HEK293 (cell line): ENCODE measurements around the gene CDH23.

Experiments used
- CTCF ChIA-PET: fragments of 350-600 bp; formaldehyde crosslinking; extraction: SDS; loops from one replicate; lab custom pipeline; 2021; ENCODE audit warnings: antibody characterized with exemption; lab: Yijun Ruan, JAX
- POLR2A ChIA-PET: fragments of 300-600 bp; formaldehyde crosslinking; extraction: SDS; loops from one replicate; lab custom pipeline; 2020; ENCODE audit warnings: antibody characterized with exemption, inconsistent platforms; lab: Yijun Ruan, JAX
- H3K27ac ChIP-seq: fragments of 200-500 bp; sonication (Bioruptor generic); 2 replicates; pipeline ENCODE4 v1.5.1; 2014; ENCODE audit warnings: low read depth, low read length, control low read depth, inconsistent platforms; ENCODE audit errors: extremely low read depth
- H3K36me3 ChIP-seq, 2 experiments: fragments of 200-500 bp in 1 of 2; sonication (Bioruptor generic) in 1 of 2; 1 replicate in 1 of 2; 2 replicates in 1 of 2; pipeline ENCODE4 v1.5.1; 2014 to 2017; ENCODE audit warnings: inconsistent platforms in 2 of 2, low read length in 2 of 2; ENCODE audit not compliant: control insufficient read depth in 2 of 2, insufficient read depth in 1 of 2
- H3K4me1 ChIP-seq: fragments of 200-500 bp; sonication (Bioruptor generic); 2 replicates; pipeline ENCODE4 v1.5.1; 2014; ENCODE audit warnings: mild to moderate bottlenecking, low read length, inconsistent platforms; ENCODE audit not compliant: control insufficient read depth, insufficient read depth
- H3K4me3 ChIP-seq: 2 replicates; pipeline ENCODE4 v1.5.1; 2011; ENCODE audit warnings: low read depth, mild to moderate bottlenecking, control low read depth, low read length, moderate library complexity
- H3K9me3 ChIP-seq: fragments of 200-500 bp; sonication (Bioruptor generic); 2 replicates; pipeline ENCODE4 v1.5.1; 2014; ENCODE audit warnings: low read depth, low read length, inconsistent platforms; ENCODE audit not compliant: control insufficient read depth, insufficient read depth
- HOXC10 ChIP-seq: sonication (generic); formaldehyde crosslinking; IDR thresholded peaks from 2 replicates; pipeline ENCODE4 v1.8.1; 2023; ENCODE audit warnings: mild to moderate bottlenecking, missing genetic modification reagents
- KLF8 ChIP-seq: fragments of 450-650 bp; formaldehyde crosslinking; IDR thresholded peaks from 2 replicates; pipeline ENCODE4 v1.5.1; 2016; ENCODE audit warnings: missing biosample characterization, missing genetic modification characterization
- KLF9 ChIP-seq: fragments of 450-650 bp; formaldehyde crosslinking; IDR thresholded peaks from 2 replicates; pipeline ENCODE4 v1.5.1; 2016; ENCODE audit warnings: missing biosample characterization, missing genetic modification characterization, low read depth
- RBAK ChIP-seq: fragments of 450-650 bp; formaldehyde crosslinking; IDR thresholded peaks from 2 replicates; pipeline ENCODE4 v1.5.1; 2016; ENCODE audit warnings: missing biosample characterization, missing genetic modification characterization
- TCF7L2 ChIP-seq: IDR thresholded peaks from 2 replicates; pipeline ENCODE4 v1.6.1; 2011; ENCODE audit warnings: low read depth, mild to moderate bottlenecking, inconsistent platforms, low read length, moderate library complexity, borderline replicate concordance
- YY2 ChIP-seq: fragments of 450-650 bp; formaldehyde crosslinking; IDR thresholded peaks from 2 replicates; pipeline ENCODE4 v1.5.1; 2016; ENCODE audit warnings: missing biosample characterization, missing genetic modification characterization
- ZBTB1 ChIP-seq: fragments of 450-650 bp; formaldehyde crosslinking; IDR thresholded peaks from 2 replicates; pipeline ENCODE4 v1.5.1; 2016; ENCODE audit warnings: missing biosample characterization, missing genetic modification characterization
- ZNF16 ChIP-seq: fragments of 450-650 bp; formaldehyde crosslinking; IDR thresholded peaks from 2 replicates; pipeline ENCODE4 v1.5.1; 2016; ENCODE audit warnings: low read depth, missing biosample characterization, missing genetic modification characterization
- ZNF184 ChIP-seq: fragments of 450-650 bp; IDR thresholded peaks from 2 replicates; pipeline ENCODE4 v1.5.1; 2018; ENCODE audit warnings: missing biosample characterization, mild to moderate bottlenecking, missing genetic modification characterization
- ZNF19 ChIP-seq: fragments of 450-650 bp; formaldehyde crosslinking; IDR thresholded peaks from 2 replicates; pipeline ENCODE4; 2016; ENCODE audit warnings: missing biosample characterization, missing genetic modification characterization, low read depth
- ZNF23 ChIP-seq: fragments of 450-650 bp; formaldehyde crosslinking; IDR thresholded peaks from 2 replicates; pipeline ENCODE4 v1.5.1; 2016; ENCODE audit warnings: missing biosample characterization, missing genetic modification characterization, borderline replicate concordance
- ZNF239 ChIP-seq: fragments of 450-650 bp; formaldehyde crosslinking; IDR thresholded peaks from 2 replicates; pipeline ENCODE4 v1.5.1; 2016; ENCODE audit warnings: missing biosample characterization, missing genetic modification characterization
- ZNF366 ChIP-seq: fragments of 450-650 bp; formaldehyde crosslinking; conservative IDR thresholded peaks from 2 replicates; pipeline ENCODE4 v1.5.1; 2016; ENCODE audit warnings: missing biosample characterization, missing genetic modification characterization
- ZNF544 ChIP-seq: fragments of 450-650 bp; formaldehyde crosslinking; IDR thresholded peaks from 2 replicates; pipeline ENCODE4 v1.5.0; 2017; ENCODE audit warnings: missing biosample characterization, missing genetic modification characterization
- ZNF664 ChIP-seq: fragments of 450-650 bp; formaldehyde crosslinking; IDR thresholded peaks from 2 replicates; pipeline ENCODE4 v1.5.1; 2016; ENCODE audit warnings: missing biosample characterization, missing genetic modification characterization
- ZNF768 ChIP-seq: fragments of 450-650 bp; formaldehyde crosslinking; IDR thresholded peaks from 2 replicates; pipeline ENCODE4 v1.5.1; 2018; ENCODE audit warnings: missing biosample characterization, mild to moderate bottlenecking, missing genetic modification characterization
- ZNF776 ChIP-seq: fragments of 450-650 bp; formaldehyde crosslinking; IDR thresholded peaks from 2 replicates; pipeline ENCODE4 v1.5.0; 2017; ENCODE audit warnings: missing biosample characterization, missing genetic modification characterization, borderline replicate concordance
- ZNF791 ChIP-seq: fragments of 450-650 bp; formaldehyde crosslinking; IDR thresholded peaks from 2 replicates; pipeline ENCODE4 v1.5.1; 2016; ENCODE audit warnings: missing biosample characterization, missing genetic modification characterization
- ZNF837 ChIP-seq: fragments of 450-650 bp; formaldehyde crosslinking; IDR thresholded peaks from 2 replicates; pipeline ENCODE4 v1.5.1; 2016; ENCODE audit warnings: missing biosample characterization, missing genetic modification characterization
- ZXDB ChIP-seq: fragments of 450-650 bp; formaldehyde crosslinking; IDR thresholded peaks from 2 replicates; pipeline ENCODE4 v1.5.1; 2016; ENCODE audit warnings: missing biosample characterization, missing genetic modification characterization
- TF ChIP-seq, protein P1 (sequence below): fragments of 450-650 bp; formaldehyde crosslinking; IDR thresholded peaks from 2 replicates; pipeline ENCODE4 v1.5.1; 2016; ENCODE audit warnings: missing biosample characterization, missing genetic modification characterization
- TF ChIP-seq, protein P2 (sequence below): fragments of 450-650 bp; formaldehyde crosslinking; IDR thresholded peaks from 2 replicates; pipeline ENCODE4 v1.5.1; 2016; ENCODE audit warnings: missing biosample characterization, missing genetic modification characterization, low read depth
- TF ChIP-seq, protein P3 (sequence below): fragments of 450-650 bp; formaldehyde crosslinking; IDR thresholded peaks from 2 replicates; pipeline ENCODE4 v1.5.1; 2016; ENCODE audit warnings: missing biosample characterization, missing genetic modification characterization
- TF ChIP-seq, protein P4 (sequence below): fragments of 450-650 bp; formaldehyde crosslinking; IDR thresholded peaks from 2 replicates; pipeline ENCODE4 v1.5.1; 2016; ENCODE audit warnings: missing biosample characterization, missing genetic modification characterization

The CDH23 gene

DNA sequence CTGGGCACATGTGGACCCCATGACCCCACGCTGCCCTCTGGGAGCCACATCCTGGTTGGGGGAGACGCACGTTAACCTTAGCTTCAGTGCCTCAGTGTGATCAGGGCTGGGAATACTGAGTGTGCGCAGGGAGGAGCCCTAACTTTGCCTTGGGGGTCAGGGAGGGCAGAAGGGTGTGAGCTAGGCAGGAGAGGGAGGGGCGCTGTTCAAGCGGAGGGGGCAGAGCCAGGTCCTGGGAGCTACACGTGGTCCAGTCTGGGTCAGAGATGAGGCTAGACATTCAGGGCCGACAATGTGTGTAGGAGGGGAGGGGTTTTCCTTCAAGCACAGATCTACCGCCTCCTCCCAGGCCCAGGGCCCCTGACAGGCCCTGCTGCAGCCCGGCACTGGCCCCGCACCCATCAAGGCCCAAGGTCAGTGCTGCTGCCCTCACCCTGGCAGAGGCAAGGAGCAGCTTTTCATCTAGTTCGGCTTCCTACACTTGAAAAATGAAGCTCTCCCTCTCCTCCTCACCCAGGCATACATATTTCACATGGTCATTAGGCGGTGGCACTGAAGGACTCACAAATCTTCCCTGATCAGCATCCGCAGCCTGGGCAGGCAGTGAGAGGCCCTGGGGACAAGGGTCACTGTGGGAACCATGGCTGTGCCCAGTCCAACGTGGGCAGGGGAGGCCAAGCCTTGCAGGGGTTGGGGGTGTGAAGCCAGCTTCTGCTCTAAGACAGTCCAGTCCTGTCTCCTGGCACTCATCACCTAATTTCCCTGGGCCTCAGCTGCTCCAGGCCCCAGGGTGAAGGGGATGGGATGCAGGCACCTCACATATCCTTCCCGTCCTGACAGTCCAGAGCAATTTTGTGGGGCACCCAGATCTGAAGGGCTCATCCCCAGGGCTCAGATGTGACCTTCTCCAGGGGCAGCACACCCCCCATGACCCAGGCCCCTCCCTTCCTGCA is 275.6 kb downstream of the CDH23 start (continued):
- TF ChIP-seq ZNF23 (no peak), YY2 (no peak), KLF8 (tag by site-specific recombination) (no peak), ZBTB1 (tag by site-specific recombination) (no peak), ZNF16 (tag by site-specific recombination) (no peak), HOXC10 (CRISPR knock-in tag) (no peak), ZNF366 (tag by site-specific recombination) (no peak)
- TF ChIP-seq, protein P1, sequence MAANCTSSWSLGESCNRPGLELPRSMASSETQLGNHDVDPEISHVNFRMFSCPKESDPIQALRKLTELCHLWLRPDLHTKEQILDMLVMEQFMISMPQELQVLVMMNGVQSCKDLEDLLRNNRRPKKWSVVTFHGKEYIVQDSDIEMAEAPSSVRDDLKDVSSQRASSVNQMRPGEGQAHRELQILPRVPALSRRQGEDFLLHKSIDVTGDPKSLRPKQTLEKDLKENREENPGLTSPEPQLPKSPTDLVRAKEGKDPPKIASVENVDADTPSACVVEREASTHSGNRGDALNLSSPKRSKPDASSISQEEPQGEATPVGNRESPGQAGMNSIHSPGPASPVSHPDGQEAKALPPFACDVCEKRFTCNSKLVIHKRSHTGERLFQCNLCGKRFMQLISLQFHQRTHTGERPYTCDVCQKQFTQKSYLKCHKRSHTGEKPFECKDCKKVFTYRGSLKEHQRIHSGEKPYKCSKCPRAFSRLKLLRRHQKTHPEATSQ = no peak
- TF ChIP-seq, protein P2, sequence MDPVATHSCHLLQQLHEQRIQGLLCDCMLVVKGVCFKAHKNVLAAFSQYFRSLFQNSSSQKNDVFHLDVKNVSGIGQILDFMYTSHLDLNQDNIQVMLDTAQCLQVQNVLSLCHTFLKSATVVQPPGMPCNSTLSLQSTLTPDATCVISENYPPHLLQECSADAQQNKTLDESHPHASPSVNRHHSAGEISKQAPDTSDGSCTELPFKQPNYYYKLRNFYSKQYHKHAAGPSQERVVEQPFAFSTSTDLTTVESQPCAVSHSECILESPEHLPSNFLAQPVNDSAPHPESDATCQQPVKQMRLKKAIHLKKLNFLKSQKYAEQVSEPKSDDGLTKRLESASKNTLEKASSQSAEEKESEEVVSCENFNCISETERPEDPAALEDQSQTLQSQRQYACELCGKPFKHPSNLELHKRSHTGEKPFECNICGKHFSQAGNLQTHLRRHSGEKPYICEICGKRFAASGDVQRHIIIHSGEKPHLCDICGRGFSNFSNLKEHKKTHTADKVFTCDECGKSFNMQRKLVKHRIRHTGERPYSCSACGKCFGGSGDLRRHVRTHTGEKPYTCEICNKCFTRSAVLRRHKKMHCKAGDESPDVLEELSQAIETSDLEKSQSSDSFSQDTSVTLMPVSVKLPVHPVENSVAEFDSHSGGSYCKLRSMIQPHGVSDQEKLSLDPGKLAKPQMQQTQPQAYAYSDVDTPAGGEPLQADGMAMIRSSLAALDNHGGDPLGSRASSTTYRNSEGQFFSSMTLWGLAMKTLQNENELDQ = no peak

DNA sequence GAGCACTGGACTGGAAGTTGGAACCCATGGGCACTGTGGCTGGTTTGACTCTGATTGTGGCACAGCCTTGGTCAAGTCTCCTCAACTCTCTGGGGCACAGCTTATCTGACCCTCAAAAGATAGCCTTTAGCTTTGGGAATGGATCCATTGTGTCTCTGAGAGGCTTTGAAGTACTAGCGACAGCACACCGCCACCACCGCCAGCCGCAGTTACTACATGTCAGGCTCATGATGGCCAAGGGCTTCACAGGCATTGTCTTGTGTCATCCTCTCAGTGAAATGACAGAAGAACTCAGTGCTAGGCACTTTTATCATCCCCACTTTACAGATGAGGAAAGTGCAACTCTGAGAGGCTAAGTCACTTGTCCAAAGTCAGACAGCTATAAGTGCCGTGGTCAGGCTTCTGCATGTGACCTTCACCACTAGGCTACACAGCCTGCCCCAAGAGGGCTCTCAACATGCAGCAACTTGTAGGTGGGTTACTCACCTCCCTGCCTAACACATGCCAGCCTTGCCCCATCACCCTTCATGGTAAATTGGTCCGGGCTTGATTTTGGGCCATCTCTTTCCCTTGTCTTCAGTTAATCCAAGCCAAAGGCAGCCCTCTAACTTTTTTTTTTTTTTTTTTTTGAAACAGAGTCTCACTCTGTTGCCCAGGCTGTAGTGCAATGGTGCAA is 278.7 kb downstream of the CDH23 start:
- ChIA-PET POLR2A (no interaction called here), CTCF (interaction anchor here (1.0 kb wide), 2 partner anchors 19 to 22 kb away, joined by 3 to 4 read pairs; no protein-coding TSS in a partner anchor)
- no peak overlapping the region for H3K4me3 ChIP-seq
- H3K9me3 ChIP-seq = no peaks in the 10 kb centered on the region
- TF ChIP-seq ZNF837 (tag by site-specific recombination) (no peak), ZXDB (tag by site-specific recombination) (no peak), ZNF791 (tag by site-specific recombination) (no peak), ZNF776 (tag by site-specific recombination) (no peak), ZNF239 (tag by site-specific recombination) (no peak), ZNF184 (tag by site-specific recombination) (no peak)
- no peak overlapping the region for H3K27ac ChIP-seq
- H3K36me3 ChIP-seq = no peaks in the 10 kb centered on the region
- H3K4me1 ChIP-seq = no peaks in the 10 kb centered on the region

DNA sequence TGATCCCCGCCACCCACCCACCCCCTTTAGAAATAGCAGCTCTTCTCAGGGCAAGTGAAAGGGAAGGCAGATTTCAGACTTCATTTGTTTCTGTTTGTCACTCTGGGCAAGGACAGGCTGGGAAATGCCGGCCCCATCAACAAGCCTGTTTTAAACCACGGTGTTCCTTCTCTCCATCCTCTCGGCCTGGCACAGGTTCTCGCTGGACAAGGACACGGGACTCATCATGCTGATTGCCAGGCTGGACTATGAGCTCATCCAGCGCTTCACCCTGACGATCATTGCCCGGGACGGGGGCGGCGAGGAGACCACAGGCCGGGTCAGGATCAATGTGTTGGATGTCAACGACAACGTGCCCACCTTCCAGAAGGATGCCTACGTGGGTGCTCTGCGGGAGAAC is 280.5 kb downstream of the CDH23 start:
- POLR2A ChIA-PET = no interaction called here
- Histone ChIP-seq H3K27ac (no peak overlapping the region), H3K4me3 (no peak overlapping the region), H3K4me1 (no peaks in the 10 kb centered on the region), H3K9me3 (no peaks in the 10 kb centered on the region), H3K36me3 (no peaks in the 10 kb centered on the region)
- CTCF ChIA-PET = interaction anchor here (0.9 kb wide), 1 partner anchor 68 kb away, joined by 5 read pairs; no protein-coding TSS in a partner anchor
- TF ChIP-seq YY2 (no peak), ZNF19 (tag by site-specific recombination) (no peak), ZNF768 (tag by site-specific recombination) (no peak), TCF7L2 (no peak), KLF9 (no peak), RBAK (tag by site-specific recombination) (no peak), ZNF664 (tag by site-specific recombination) (no peak), ZNF544 (no peak)
- TF ChIP-seq, protein P3, sequence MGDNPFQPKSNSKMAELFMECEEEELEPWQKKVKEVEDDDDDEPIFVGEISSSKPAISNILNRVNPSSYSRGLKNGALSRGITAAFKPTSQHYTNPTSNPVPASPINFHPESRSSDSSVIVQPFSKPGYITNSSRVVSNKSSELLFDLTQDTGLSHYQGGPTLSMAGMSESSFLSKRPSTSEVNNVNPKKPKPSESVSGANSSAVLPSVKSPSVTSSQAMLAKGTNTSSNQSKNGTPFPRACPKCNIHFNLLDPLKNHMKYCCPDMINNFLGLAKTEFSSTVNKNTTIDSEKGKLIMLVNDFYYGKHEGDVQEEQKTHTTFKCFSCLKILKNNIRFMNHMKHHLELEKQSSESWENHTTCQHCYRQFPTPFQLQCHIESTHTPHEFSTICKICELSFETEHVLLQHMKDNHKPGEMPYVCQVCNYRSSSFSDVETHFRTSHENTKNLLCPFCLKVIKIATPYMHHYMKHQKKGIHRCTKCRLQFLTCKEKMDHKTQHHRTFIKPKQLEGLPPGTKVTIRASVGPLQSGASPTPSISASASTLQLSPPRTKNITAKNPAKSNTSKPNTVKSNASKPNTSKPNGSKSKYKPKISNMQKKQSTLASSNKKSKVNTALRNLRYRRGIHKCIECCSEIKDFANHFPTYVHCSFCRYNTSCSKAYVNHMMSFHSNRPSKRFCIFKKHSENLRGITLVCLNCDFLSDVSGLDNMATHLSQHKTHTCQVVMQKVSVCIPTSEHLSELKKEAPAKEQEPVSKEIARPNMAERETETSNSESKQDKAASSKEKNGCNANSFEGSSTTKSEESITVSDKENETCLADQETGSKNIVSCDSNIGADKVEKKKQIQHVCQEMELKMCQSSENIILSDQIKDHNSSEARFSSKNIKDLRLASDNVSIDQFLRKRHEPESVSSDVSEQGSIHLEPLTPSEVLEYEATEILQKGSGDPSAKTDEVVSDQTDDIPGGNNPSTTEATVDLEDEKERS (tag by site-specific recombination) = no peak
- TF ChIP-seq, protein P4, sequence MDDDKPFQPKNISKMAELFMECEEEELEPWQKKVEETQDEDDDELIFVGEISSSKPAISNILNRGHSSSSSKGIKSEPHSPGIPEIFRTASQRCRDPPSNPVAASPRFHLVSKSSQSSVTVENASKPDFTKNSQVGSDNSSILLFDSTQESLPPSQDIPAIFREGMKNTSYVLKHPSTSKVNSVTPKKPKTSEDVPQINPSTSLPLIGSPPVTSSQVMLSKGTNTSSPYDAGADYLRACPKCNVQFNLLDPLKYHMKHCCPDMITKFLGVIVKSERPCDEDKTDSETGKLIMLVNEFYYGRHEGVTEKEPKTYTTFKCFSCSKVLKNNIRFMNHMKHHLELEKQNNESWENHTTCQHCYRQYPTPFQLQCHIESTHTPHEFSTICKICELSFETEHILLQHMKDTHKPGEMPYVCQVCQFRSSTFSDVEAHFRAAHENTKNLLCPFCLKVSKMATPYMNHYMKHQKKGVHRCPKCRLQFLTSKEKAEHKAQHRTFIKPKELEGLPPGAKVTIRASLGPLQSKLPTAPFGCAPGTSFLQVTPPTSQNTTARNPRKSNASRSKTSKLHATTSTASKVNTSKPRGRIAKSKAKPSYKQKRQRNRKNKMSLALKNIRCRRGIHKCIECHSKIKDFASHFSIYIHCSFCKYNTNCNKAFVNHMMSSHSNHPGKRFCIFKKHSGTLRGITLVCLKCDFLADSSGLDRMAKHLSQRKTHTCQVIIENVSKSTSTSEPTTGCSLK (tag by site-specific recombination) = no peak
